ENCODE data around the gene TSHR. TPM values are rescaled to one million over a fixed set of nuclear protein-coding genes. Genes with fewer than 3 reads are reported as not detected.

TSHR gene
- total and polyA plus RNA-seq, 2 donors (not counting 3 experiments of a cell fraction or from before 2014, with no cell fraction given) = not detected

GRCh38 chr14:81103443-81103842 lies 148.0 kb downstream of the TSHR start:
- H3K4me3 ChIP-seq (replicated peaks in 1 of 3; ENCODE audit: insufficient read depth in 1 of 3, low read depth in 1 of 3, low read length in 3 of 3) = no peak overlapping the region
- H2AFZ ChIP-seq (ENCODE audit: low read depth, low read length) = no peak overlapping the region
- H3K27me3 ChIP-seq (ENCODE audit: control insufficient read depth in 2 of 2, insufficient read depth in 2 of 2, low read length in 2 of 2) = no peaks in the 10 kb centered on the region
- H4K20me1 ChIP-seq (replicated peaks; ENCODE audit: control insufficient read depth, extremely low read depth, insufficient read depth, low read length) = no peaks in the 10 kb centered on the region
- DNase-seq (ENCODE audit: low read depth, low spot score) (no peak), FAIRE-seq (no peak)
- ChIA-PET POLR2A (no interaction called here), CTCF (no interaction called here)
- no peaks in the 10 kb centered on the region for H3K36me3 ChIP-seq (ENCODE audit: control insufficient read depth in 2 of 2, extremely low read depth in 1 of 2, insufficient read depth in 2 of 2, low read length in 2 of 2)
- no peaks in the 10 kb centered on the region for H3K9me3 ChIP-seq (replicated peaks; ENCODE audit: control insufficient read depth, insufficient read depth, low read length)
- no peak overlapping the region for H3K9ac ChIP-seq (replicated peaks; ENCODE audit: extremely low read depth, insufficient read depth, low read length)
- intact Hi-C loops (cut with micrococcal nuclease) = no loop called here
- H3K4me2 ChIP-seq (ENCODE audit: insufficient read depth, low read length) = no peak overlapping the region
- H3K27ac ChIP-seq (ENCODE audit: insufficient read depth, low read depth, low read length) = no peak overlapping the region
- H3K9me1 ChIP-seq (replicated peaks; ENCODE audit: control insufficient read depth, extremely low read depth, insufficient read depth, low read length) = no peaks in the 10 kb centered on the region
- no peaks in the 10 kb centered on the region for H3K4me1 ChIP-seq (ENCODE audit: control insufficient read depth, extremely low read depth, insufficient read depth, low read length)
- TF ChIP-seq GATA2 (IDR thresholded peaks at IDR 0.05; ENCODE audit: insufficient read depth, insufficient read length, low read depth, low read length) (no peak), CTCF (IDR thresholded peaks at IDR 0.05; ENCODE audit: extremely low read depth in 1 of 2, insufficient read depth in 1 of 2, low read depth in 1 of 2, low read length in 2 of 2) (no peak), EZH2 (IDR thresholded peaks at IDR 0.05; ENCODE audit: borderline replicate concordance, low read depth, low read length, severe bottlenecking) (no peak), POLR2A (IDR thresholded peaks at IDR 0.05; ENCODE audit: low read depth, low read length) (no peak), MAX (IDR thresholded peaks at IDR 0.05; ENCODE audit: insufficient read depth, insufficient read length) (no peak), POLR2AphosphoS5 (IDR thresholded peaks at IDR 0.05; ENCODE audit: insufficient read depth, low read depth, low read length) (no peak), MYC (IDR thresholded peaks at IDR 0.05; ENCODE audit: low read depth, low read length) (no peak), FOS (IDR thresholded peaks at IDR 0.05; ENCODE audit: borderline replicate concordance, insufficient read depth, low read length) (no peak), JUN (IDR thresholded peaks at IDR 0.05; ENCODE audit: borderline replicate concordance, insufficient read depth, insufficient read length, low read depth) (no peak)
- no peaks in the 10 kb centered on the region for H3K79me2 ChIP-seq (ENCODE audit: control insufficient read depth, insufficient read depth, low read length)
- dilution Hi-C loops (cut with MboI; ENCODE audit: extremely low pct_ligation_motif_present, low sequenced_read_pairs) = no loop called here
- BruUV-seq (replicated peaks) = no TSS peak
